HepG2 (cell line): Measurements from ENCODE around the gene TBC1D7. TPM values are rescaled to one million over a fixed set of nuclear protein-coding genes. Genes with fewer than 3 reads are reported as not detected.

ENCODE experiments used
- ATAC-seq: fragments of 200-7000 bp; cut with Tn5 transposase; 3 replicates; pipeline ENCODE4 v1.9.1; 2020; ENCODE audit warnings: mild to moderate bottlenecking, moderate library complexity
- BruUV-seq: library from RNA; stranded (reverse); fragments of 400-500 nt; replicated peaks from 2 replicates; lab custom pipeline; 2021; lab: Mats Ljungman, UMichigan
- CTCF ChIA-PET: fragments of 300-600 bp; formaldehyde crosslinking; extraction: SDS; loops from one replicate; lab custom pipeline; 2021; ENCODE audit warnings: low total read pairs, inconsistent platforms, low intra/inter-chr PET ratio; lab: Yijun Ruan, JAX
- POLR2A ChIA-PET: fragments of 350-600 bp; sonication (Branson Sonifier 250); formaldehyde crosslinking; loops from one replicate; lab custom pipeline; 2020; ENCODE audit warnings: antibody characterized with exemption, inconsistent platforms; lab: Yijun Ruan, JAX
- DNase-seq: peaks from one replicate; pipeline ENCODE4 v3.0.0-alpha.2; 2015; ENCODE audit warnings: low spot score
- FAIRE-seq: peaks from 3 replicates; lab custom pipeline; 2011; peaks lifted over from hg19 to GRCh38; lab: Jason Lieb, UNC
- H2AFZ ChIP-seq: one replicate; pipeline ENCODE4 v1.6.1; 2011; ENCODE audit warnings: low read length, inconsistent platforms
- H3K27ac ChIP-seq: fragments of 300-600 bp; 3 replicates; pipeline ENCODE4 v1.8.0; 2011; ENCODE audit warnings: mixed run types, mild to moderate bottlenecking, mixed read lengths, low read length, inconsistent platforms; ENCODE audit not compliant: insufficient read depth; ENCODE audit errors: extremely low read length
- H3K27me3 ChIP-seq, 2 experiments: fragments of 200-600 bp in 1 of 2; 2 replicates in 1 of 2; 3 replicates in 1 of 2; pipeline versions ENCODE4 v1.6.0 to v1.8.0; 2011; ENCODE audit warnings: low read length in 2 of 2, mild to moderate bottlenecking in 2 of 2, moderate library complexity in 2 of 2, inconsistent platforms in 1 of 2; ENCODE audit not compliant: insufficient read depth in 2 of 2, control insufficient read depth in 1 of 2
- H3K36me3 ChIP-seq, 2 experiments: fragments of 200-600 bp in 1 of 2; replicated peaks in 1 of 2; 2 replicates in 1 of 2; 3 replicates in 1 of 2; pipeline versions ENCODE4 v1.5.1 to v1.8.0; 2011; ENCODE audit warnings: low read length in 2 of 2, inconsistent platforms in 1 of 2; ENCODE audit not compliant: insufficient read depth in 2 of 2, control insufficient read depth in 1 of 2
- H3K4me1 ChIP-seq: 2 replicates; pipeline ENCODE4 v1.5.1; 2012; ENCODE audit warnings: low read length, inconsistent platforms; ENCODE audit not compliant: insufficient read depth
- H3K4me2 ChIP-seq: 2 replicates; pipeline ENCODE4 v1.6.0; 2011; ENCODE audit warnings: low read depth, low read length, inconsistent platforms
- H3K4me3 ChIP-seq, 3 experiments: fragments of 200-600 bp in 1 of 3; sonication (generic), shearing (Covaris generic) in 1 of 3; replicated peaks in 1 of 3; 2 replicates each; pipeline ENCODE4 v1.5.1; 2011 to 2016; ENCODE audit warnings: low read length in 3 of 3, inconsistent platforms in 2 of 3, low read depth in 2 of 3, mild to moderate bottlenecking in 2 of 3, control low read depth in 1 of 3, mixed read lengths in 1 of 3; ENCODE audit not compliant: insufficient read depth in 1 of 3
- H3K79me2 ChIP-seq: one replicate; pipeline ENCODE4 v1.6.1; 2011; ENCODE audit warnings: low read length, inconsistent platforms; ENCODE audit not compliant: insufficient read depth
- H3K9ac ChIP-seq: 2 replicates; pipeline ENCODE4 v1.6.0; 2011; ENCODE audit warnings: mild to moderate bottlenecking, low read depth, low read length, inconsistent platforms; ENCODE audit not compliant: insufficient read depth
- H3K9me3 ChIP-seq: 2 replicates; pipeline ENCODE4 v1.5.1; 2012; ENCODE audit warnings: mild to moderate bottlenecking, low read length
- H4K20me1 ChIP-seq: 2 replicates; pipeline ENCODE4 v1.6.0; 2011; ENCODE audit warnings: inconsistent platforms, mild to moderate bottlenecking, low read length, moderate library complexity; ENCODE audit not compliant: insufficient read depth
- CENPX ChIP-seq: sonication (generic); formaldehyde crosslinking; IDR thresholded peaks from 2 replicates; pipeline ENCODE4 v1.9.0; 2021; ENCODE audit warnings: mild to moderate bottlenecking, missing genetic modification reagents, moderate library complexity
- CREM ChIP-seq, 2 experiments: sonication (generic) in 1 of 2; formaldehyde crosslinking in 1 of 2; IDR thresholded peaks; 2 replicates each; pipeline versions ENCODE4 v1.4.0 to v1.6.1; 2016 to 2020; ENCODE audit warnings: antibody characterized with exemption in 1 of 2, mild to moderate bottlenecking in 1 of 2, missing genetic modification reagents in 1 of 2
- DNMT1 ChIP-seq: sonication (generic); formaldehyde crosslinking; IDR thresholded peaks from 2 replicates; pipeline ENCODE4 v1.5.1; 2020; ENCODE audit warnings: mild to moderate bottlenecking, missing genetic modification reagents
- DRAP1 ChIP-seq: IDR thresholded peaks from 2 replicates; pipeline ENCODE4 v1.6.1; 2016; ENCODE audit warnings: missing genetic modification reagents, missing compliant biosample characterization
- ESRRA ChIP-seq: sonication (generic); formaldehyde crosslinking; IDR thresholded peaks from 2 replicates; pipeline ENCODE4 v1.5.1; 2020; ENCODE audit warnings: mild to moderate bottlenecking, low read depth, missing genetic modification reagents
- KLF6 ChIP-seq: IDR thresholded peaks from 2 replicates; pipeline ENCODE4 v1.8.0; 2016; ENCODE audit warnings: missing biosample characterization, missing genetic modification reagents
- PATZ1 ChIP-seq: sonication (generic); formaldehyde crosslinking; IDR thresholded peaks from 2 replicates; pipeline ENCODE4 v1.4.0; 2020; ENCODE audit warnings: missing genetic modification reagents
- PHF21A ChIP-seq: sonication (generic); formaldehyde crosslinking; IDR thresholded peaks from 2 replicates; pipeline ENCODE4 v1.5.0; 2020; ENCODE audit warnings: mild to moderate bottlenecking, missing genetic modification reagents
- RAD21 ChIP-seq: fragments of 450-650 bp; formaldehyde crosslinking; IDR thresholded peaks from 2 replicates; pipeline ENCODE4 v1.5.0; 2020; ENCODE audit warnings: mild to moderate bottlenecking
- RAD51 ChIP-seq: fragments of 450-650 bp; IDR thresholded peaks from 2 replicates; pipeline ENCODE4 v1.6.1; 2016; ENCODE audit warnings: borderline replicate concordance
- ZNF142 ChIP-seq: sonication (generic); formaldehyde crosslinking; IDR thresholded peaks from 2 replicates; pipeline ENCODE4 v1.4.0; 2020; ENCODE audit warnings: missing genetic modification reagents
- ZNF253 ChIP-seq: sonication (generic); formaldehyde crosslinking; IDR thresholded peaks from 2 replicates; pipeline ENCODE4 v1.8.0; 2022; ENCODE audit warnings: mild to moderate bottlenecking, missing genetic modification reagents, borderline replicate concordance
- ZNF329 ChIP-seq: sonication (generic); formaldehyde crosslinking; IDR thresholded peaks from 2 replicates; pipeline ENCODE4 v1.9.0; 2021; ENCODE audit warnings: low read depth, mild to moderate bottlenecking, missing genetic modification reagents
- ZNF468 ChIP-seq: sonication (generic); formaldehyde crosslinking; IDR thresholded peaks from 2 replicates; pipeline ENCODE4 v1.8.0; 2022; ENCODE audit warnings: mild to moderate bottlenecking, moderate library complexity, missing genetic modification reagents
- ZNF674 ChIP-seq: sonication (generic); formaldehyde crosslinking; IDR thresholded peaks from 2 replicates; pipeline ENCODE4 v1.5.0; 2020; ENCODE audit warnings: low read depth, mild to moderate bottlenecking, missing genetic modification reagents
- WGBS: methylation state at CpG from one replicate; pipeline ENCODE4 v1.1.6; 2017; ENCODE audit warnings: low lambda C conversion rate; 5-methylcytosine and 5-hydroxymethylcytosine counted together
- in situ Hi-C: cut with HindIII; loops from 2 replicates; pipeline ENCODE4 v1.10.0; 2017; ENCODE audit warnings: low pct_unique_long_range_greater_than_20kb; ENCODE audit not compliant: extremely low pct_ligation_motif_present
- intact Hi-C: fragments of 100-400 bp; cut with micrococcal nuclease; formaldehyde crosslinking; loops from one replicate; pipeline ENCODE4 v1.10.0; 2022; ENCODE audit not compliant: unreplicated experiment
- polyA plus RNA-seq, 8 experiments: library from polyadenylated mRNA; depleted of rRNA in 3 of 8; stranded (reverse) in 7 of 8; unstranded in 1 of 8; fragments of >200 nt; fragmentation: Illumina TruSeq in 4 of 8; extraction: Trizol in 4 of 8; gene quantifications; 2 replicates each; pipeline versions ENCODE4 v1.2.1 to v1.2.3, GENCODE V29; 2011 to 2016; ENCODE audit warnings: low read depth in 4 of 8, missing spikeins in 1 of 8, mixed read lengths in 1 of 8; ENCODE audit not compliant: insufficient read depth in 1 of 8
- total RNA-seq, 5 experiments: library from RNA; depleted of rRNA; stranded (reverse); fragments of >200 nt; fragmentation: Illumina TruSeq; extraction: Trizol; gene quantifications; 2 replicates each; pipeline ENCODE4 v1.2.3, GENCODE V29; 2016; ENCODE audit warnings: low read depth in 1 of 5

Gene TBC1D7
- total and polyA plus RNA-seq, 2 of the 13 experiments (the other 11 are each of a cell fraction or from before 2014, with no cell fraction given) = 23.3 to 30.8 TPM

- TF ChIP-seq PHF21A (peak; percentile 52), CENPX (CRISPR knock-in tag) (no peak), KLF6 (no peak), ZNF253 (CRISPR knock-in tag) (no peak), ZNF329 (no peak), ZNF468 (CRISPR knock-in tag) (no peak), RAD21 (CRISPR knock-in tag) (no peak)
Measured at GRCh38 chr6:13328875-13329183, 492 bp upstream of the TBC1D7 start (continued).

GRCh38 chr6:13327691-13328075 is 654 bp downstream of the TBC1D7 start:
- Histone ChIP-seq H3K9ac (peak overlapping the region; percentile 87), H3K27me3 (no peaks in the 10 kb centered on the region; a peak in 1 of 5 replicates), H4K20me1 (no peaks in the 10 kb centered on the region), H2AFZ (peak overlapping the region; percentile 67), H3K27ac (peak overlapping the region; percentile 81), H3K4me3 (peak overlapping the region; percentile 72 to 92 (median 90)), H3K4me2 (peak overlapping the region; percentile 84), H3K79me2 (peaks cover 9% of the 10 kb centered on the region), H3K9me3 (no peaks in the 10 kb centered on the region), H3K36me3 (peaks cover 0 to 22% of the 10 kb centered on the region in 2 experiments; a peak in 2 of 5 replicates), H3K4me1 (peaks cover 42% of the 10 kb centered on the region)
- under 1% methylated on average over 10 of the region's 10 CpGs for WGBS
- in situ Hi-C loops (no loop called here), intact Hi-C loops (loop anchor here (1.0 to 2.0 kb wide), 5 partner anchors 39 to 159 kb away; partner anchors contain the start of gene GFOD1)
- CTCF ChIA-PET = interaction anchor here (1.6 kb wide), 1 partner anchor 99 kb away, joined by 3 read pairs; no protein-coding TSS in a partner anchor
- no TSS peak for BruUV-seq
- FAIRE-seq (no peak), DNase-seq (no peak), ATAC-seq (peak; percentile 3; the same call in 1 of the 3 replicates)
- POLR2A ChIA-PET = interaction anchor here (0.6 to 2.1 kb wide), 15 partner anchors 17 to 384 kb away, joined by 3 to 24 read pairs (median 7); partner anchors contain the start of genes RANBP9 and SIRT5
- no peak for TF ChIP-seq ESRRA (CRISPR knock-in tag)
- 0 out of 2 replicates have a peak, but pooled peaks have one; percentile 6 for TF ChIP-seq CREM (IDR thresholded peaks at IDR 0.05)
- TF ChIP-seq CREM (CRISPR knock-in tag; IDR thresholded peaks at IDR 0.05) = no peak
- TF ChIP-seq DRAP1 (CRISPR knock-in tag) = peak; percentile 1; the same call in 1 of the 2 replicates
- no peak for TF ChIP-seq ZNF468 (CRISPR knock-in tag)
- TF ChIP-seq DNMT1 = no peak
- TF ChIP-seq ZNF142 = peak; percentile 65
- TF ChIP-seq PATZ1 (CRISPR knock-in tag) = no peak
- 0 out of 2 replicates have a peak, but pooled peaks have one; percentile 0 for TF ChIP-seq ZNF674 (CRISPR knock-in tag)
- no peak for TF ChIP-seq RAD51
